ENCODE data around the gene CACNA1S. TPM values are rescaled to one million over a fixed set of nuclear protein-coding genes. Genes with fewer than 3 reads are reported as not detected.

CACNA1S gene
- total and polyA plus RNA-seq, 2 of the 8 experiments (the other 6 are each of a cell fraction or from before 2014, with no cell fraction given) = 0.06 TPM; not detected in 1

GRCh38 chr1:201023517-201023902 is 88.7 kb downstream of the CACNA1S start, which contains the start of gene KIF21B:
Gene KIF21B (minus strand): TSS chr1:201023714. CDS start chr1:201023383, 331 bp downstream.
- CTCF ChIA-PET (ENCODE audit: partially characterized antibody) = interaction anchor here (1.2 to 23.5 kb wide), 12 partner anchors 8 to 90 kb away, joined by 3 to 532 read pairs (median 24); no protein-coding TSS in a partner anchor
- peaks cover under 1% of the 10 kb centered on the region for H3K79me1 ChIP-seq (ENCODE audit: low read depth, low read length)
- peak within 1 kb of the TSS in 2 of 4 experiments; percentile 8 to 63; a peak in 2 of 7 replicates for H3K9ac ChIP-seq (replicated peaks in 1 of 4; ENCODE audit: extremely low read depth in 1 of 4, low read depth in 3 of 4, low read length in 3 of 4)
- H3K14ac ChIP-seq (ENCODE audit: insufficient read length) = no peak within 1 kb of the TSS
- peak within 1 kb of the TSS; percentile 56; the same call in 1 of the 2 replicates for H2BK5ac ChIP-seq (ENCODE audit: low read depth, low read length)
- H3K4ac ChIP-seq (replicated peaks; ENCODE audit: insufficient read length, low read depth, low read length) = peak within 1 kb of the TSS; percentile 19
- H4K8ac ChIP-seq (ENCODE audit: extremely low read depth, insufficient read depth, low read length) = peak within 1 kb of the TSS; percentile 71
- peaks cover 22 to 49% (median 37%) of the 10 kb centered on the region in 4 experiments for H3K4me1 ChIP-seq (replicated peaks in 1 of 4; ENCODE audit: control insufficient read depth in 3 of 4, insufficient read depth in 4 of 4, low read length in 3 of 4)
- H2BK12ac ChIP-seq (ENCODE audit: low read depth, low read length) = peak within 1 kb of the TSS; percentile 68; the same call in 1 of the 2 replicates
- peak within 1 kb of the TSS; percentile 81 to 90 for H3K4me2 ChIP-seq (ENCODE audit: insufficient read depth in 1 of 2, low read depth in 2 of 2, low read length in 2 of 2)
- peaks cover 0 to 3% of the 10 kb centered on the region in 2 experiments for H4K20me1 ChIP-seq (replicated peaks in 1 of 2; ENCODE audit: control insufficient read depth in 1 of 2, insufficient read depth in 2 of 2, low read length in 2 of 2)
- no peak for FAIRE-seq
- peak within 1 kb of the TSS; percentile 72; the same call in 1 of the 2 replicates for H2BK15ac ChIP-seq (ENCODE audit: low read length)
- no peak within 1 kb of the TSS for H3K27ac ChIP-seq (ENCODE audit: low read depth, low read length)
- H2AK5ac ChIP-seq (ENCODE audit: low read depth, low read length) = peak within 1 kb of the TSS; percentile 53; the same call in 1 of the 2 replicates
- DNase-seq (ENCODE audit: low read depth in 1 of 2, low spot score in 2 of 2) = peak in 1 of 2 experiments; percentile 92
- peak within 1 kb of the TSS; percentile 88 for H3K18ac ChIP-seq (ENCODE audit: extremely low read depth, low read length)
- H3K56ac ChIP-seq (replicated peaks; ENCODE audit: insufficient read length, low read depth, low read length) = peak within 1 kb of the TSS; percentile 34
- no peak within 1 kb of the TSS for H2AFZ ChIP-seq (ENCODE audit: low read length)
- H3K23ac ChIP-seq (ENCODE audit: insufficient read length) = no peak within 1 kb of the TSS
- peak within 1 kb of the TSS; percentile 58 for H4K91ac ChIP-seq (replicated peaks; ENCODE audit: insufficient read length, low read length)
- H3K4me3 ChIP-seq (ENCODE audit: extremely low read depth in 1 of 4, insufficient read depth in 2 of 4, low read depth in 3 of 4, low read length in 4 of 4) = peak within 1 kb of the TSS; percentile 64 to 84 (median 67)
- H3K27me3 ChIP-seq (replicated peaks in 1 of 4; ENCODE audit: control insufficient read depth in 3 of 4, extremely low read depth in 1 of 4, insufficient read depth in 3 of 4, low read length in 3 of 4) = peaks cover 0 to 5% (median under 1%) of the 10 kb centered on the region in 4 experiments; a peak in 2 of 7 replicates
- POLR2A ChIA-PET (ENCODE audit: partially characterized antibody) = interaction anchor here (1.1 to 6.8 kb wide), 6 partner anchors 10 to 131 kb away, joined by 3 to 41 read pairs (median 6); partner anchors contain the start of gene INAVA
- H4K5ac ChIP-seq (ENCODE audit: insufficient read length, low read depth, low read length) = no peak within 1 kb of the TSS
- 0 out of 2 replicates have a peak within 1 kb of the TSS, but pooled peaks have one; percentile 72 for H2BK20ac ChIP-seq (ENCODE audit: low read length)
- H3K79me2 ChIP-seq (ENCODE audit: control insufficient read depth in 1 of 2, insufficient read depth in 2 of 2, low read length in 2 of 2) = peaks cover 0 to 18% of the 10 kb centered on the region in 2 experiments; a peak in 2 of 4 replicates
- H3K23me2 ChIP-seq (ENCODE audit: low read depth, low read length) = peaks cover 18% of the 10 kb centered on the region; the same call in 1 of the 2 replicates
- 5% methylated on average over 4 of the region's 53 CpGs; no CpG with 5 or more reads in 1 of the 2 experiments for WGBS, 2 experiments (ENCODE audit: extremely low coverage in 1 of 2, insufficient coverage in 1 of 2, insufficient read length in 1 of 2, insufficient replicate concordance in 2 of 2, low coverage in 1 of 2, low lambda C conversion rate in 2 of 2, missing lambda C conversion rate in 1 of 2)
- H3K9me3 ChIP-seq (ENCODE audit: insufficient read depth in 2 of 2, low read depth in 1 of 2, low read length in 1 of 2) = no peaks in the 10 kb centered on the region
- no peak within 1 kb of the TSS for H2BK120ac ChIP-seq (replicated peaks; ENCODE audit: low read depth, low read length)
- H3K36me3 ChIP-seq (ENCODE audit: control insufficient read depth in 2 of 4, insufficient read depth in 4 of 4, low read length in 3 of 4) = peaks cover 0 to 3% (median 0%) of the 10 kb centered on the region in 4 experiments; a peak in 3 of 8 replicates
- no peak for TF ChIP-seq NRF1 (IDR thresholded peaks at IDR 0.05; ENCODE audit: low read depth, low read length)
- no peak for TF ChIP-seq EZH2 (IDR thresholded peaks at IDR 0.05; ENCODE audit: low read depth, low read length, severe bottlenecking)
- TF ChIP-seq EGR1 (IDR thresholded peaks at IDR 0.05; ENCODE audit: borderline replicate concordance, low read depth, low read length) = no peak
- TF ChIP-seq CREB1 (IDR thresholded peaks at IDR 0.05) = peak; percentile 15; the same call in 1 of the 2 replicates
- 0 out of 4 replicates have a peak, but pooled peaks of 1 of the 2 experiments have one; percentile 15 for TF ChIP-seq SIN3A (conservative IDR thresholded peaks at IDR 0.05 in 1 of 2, IDR thresholded peaks at IDR 0.05 in 1 of 2; ENCODE audit: low read depth in 1 of 2, low read length in 2 of 2)
- no peak for TF ChIP-seq CBX8 (IDR thresholded peaks at IDR 0.05; ENCODE audit: borderline replicate concordance, low read depth, low read length)
- TF ChIP-seq POLR2A (IDR thresholded peaks at IDR 0.05; ENCODE audit: control extremely low read depth in 1 of 2, low read depth in 2 of 2, low read length in 2 of 2) = no peak
- no peak for TF ChIP-seq ATF2 (IDR thresholded peaks at IDR 0.05; ENCODE audit: low read length)
- no peak for TF ChIP-seq EP300 (IDR thresholded peaks at IDR 0.05; ENCODE audit: borderline replicate concordance in 1 of 2, low read depth in 2 of 2, low read length in 2 of 2)
- TF ChIP-seq RBBP5 (IDR thresholded peaks at IDR 0.05; ENCODE audit: borderline replicate concordance, low read depth, low read length) = 0 out of 2 replicates have a peak, but pooled peaks have one; percentile 56

All from H1 (cell line).